NCI-H128 (cell line): ENCODE measurements around the gene RAD51AP1.

Experiments used
- DNase-seq: peaks from one replicate; lab custom pipeline; 2025; ENCODE audit not compliant: unreplicated experiment; lab: John Stamatoyannopoulos, UW

The RAD51AP1 gene

GRCh38 chr12:4545195-4545594 lies 6.5 kb downstream of the RAD51AP1 start:
- no peak for DNase-seq

- no peak for DNase-seq
Measured at GRCh38 chr12:4552191-4552590, 13.5 kb downstream of the RAD51AP1 start.

- no peak for DNase-seq
Measured at GRCh38 chr12:4553943-4554342, 15.3 kb downstream of the RAD51AP1 start.

GRCh38 chr12:4555804-4556203 lies 17.1 kb downstream of the RAD51AP1 start:
- no peak for DNase-seq

GRCh38 chr12:4556735-4557530 lies 18.2 kb downstream of the RAD51AP1 start:
- DNase-seq = no peak

- DNase-seq = no peak
Measured at GRCh38 chr12:4557586-4557985, 18.9 kb downstream of the RAD51AP1 start.

- DNase-seq = no peak
Measured at GRCh38 chr12:4558171-4558570, 19.5 kb downstream of the RAD51AP1 start.

- peak; percentile 76 for DNase-seq
Measured at GRCh38 chr12:4562034-4562657, 23.5 kb downstream of the RAD51AP1 start, which contains the start of gene DYRK4. DYRK4 (plus strand) TSS chr12:4562208; CDS start chr12:4562246, 38 bp downstream.

- DNase-seq = no peak
Measured at GRCh38 chr12:4563336-4563735, 24.6 kb downstream of the RAD51AP1 start.

- no peak for DNase-seq
Measured at GRCh38 chr12:4564818-4565217, 26.1 kb downstream of the RAD51AP1 start.

GRCh38 chr12:4566474-4566873 lies 27.8 kb downstream of the RAD51AP1 start:
- DNase-seq = no peak

- no peak for DNase-seq
Measured at GRCh38 chr12:4567073-4567881, 28.6 kb downstream of the RAD51AP1 start.

GRCh38 chr12:4569261-4569660 lies 30.6 kb downstream of the RAD51AP1 start:
- no peak for DNase-seq

GRCh38 chr12:4572680-4573079 lies 34.0 kb downstream of the RAD51AP1 start:
- no peak for DNase-seq

GRCh38 chr12:4579305-4580102 lies 40.8 kb downstream of the RAD51AP1 start:
- no peak for DNase-seq

- DNase-seq = no peak
Measured at GRCh38 chr12:4580281-4580688, 41.6 kb downstream of the RAD51AP1 start.

- DNase-seq = no peak
Measured at GRCh38 chr12:4584281-4584680, 45.6 kb downstream of the RAD51AP1 start.

- no peak for DNase-seq
Measured at GRCh38 chr12:4584896-4585295, 46.2 kb downstream of the RAD51AP1 start.

- no peak for DNase-seq
Measured at GRCh38 chr12:4586500-4586899, 47.8 kb downstream of the RAD51AP1 start.

GRCh38 chr12:4587108-4587507 lies 48.4 kb downstream of the RAD51AP1 start:
- no peak for DNase-seq

- no peak for DNase-seq
Measured at GRCh38 chr12:4588916-4589315, 50.2 kb downstream of the RAD51AP1 start.
